PC-9 (cell line): ENCODE measurements around the gene FANCL.

ENCODE experiments used
- CTCF ChIP-seq: fragments of 200-600 bp; sonication (generic); conservative IDR thresholded peaks from 2 replicates; pipeline ENCODE4 v1.6.1; 2017; ENCODE audit warnings: mixed run types, antibody characterized with exemption, mild to moderate bottlenecking, moderate library complexity
- EZH2 ChIP-seq: fragments of 200-600 bp; sonication (generic); IDR thresholded peaks from 2 replicates; pipeline ENCODE4 v1.8.0; 2017; ENCODE audit warnings: antibody characterized with exemption, low read depth

GRCh38 chr2:58203018-58203417 is 38.1 kb downstream of the FANCL start:
- TF ChIP-seq CTCF (no peak), EZH2 (no peak)
